Measurements from ENCODE around the gene TOX2. TPM values are rescaled to one million over a fixed set of nuclear protein-coding genes. Genes with fewer than 3 reads are reported as not detected.

TOX2 gene
- total RNA-seq, 6 experiments from 2014 or later: 1.5 to 5.0 (median 2.2) TPM

- no peak for ATAC-seq
Observed at GRCh38 chr20:44115762-44116644, 201.4 kb downstream of the TOX2 start.

GRCh38 chr20:44117296-44118184, 202.9 kb downstream of the TOX2 start:
- WGBS (ENCODE audit: insufficient coverage, low coverage, low lambda C conversion rate, missing lambda C conversion rate): 87% methylated on average over 6 of the region's 8 CpGs
- ATAC-seq (no peak), DNase-seq (peak in 1 of 3 donors; percentile 29)
- Histone ChIP-seq H3K4me1 (no peaks in the 10 kb centered on the region), H3K36me3 (no peaks in the 10 kb centered on the region), H3K9me3 (no peaks in the 10 kb centered on the region), H3K27me3 (peaks cover 0 to 8% of the 10 kb centered on the region in 2 donors), H3K27ac (no peak overlapping the region), H3K4me3 (no peak overlapping the region)
- TF ChIP-seq POLR2A (IDR thresholded peaks at IDR 0.05) (no peak), CTCF (IDR thresholded peaks at IDR 0.05) (no peak)
- intact Hi-C loops (cut with DNase I): loop anchor here in 1 of 2 donors (5.0 kb wide), 1 partner anchor 70 kb away; the partner anchor contains the start of gene JPH2

More at GRCh38 chr20:44115762-44116644, 201.4 kb downstream of the TOX2 start:
- intact Hi-C loops (cut with DNase I): loop anchor here in 1 of 2 donors (5.0 kb wide), 1 partner anchor 71 kb away; the partner anchor contains the start of gene JPH2
- H3K4me1 ChIP-seq: no peaks in the 10 kb centered on the region
- WGBS (ENCODE audit: insufficient coverage, low coverage, low lambda C conversion rate, missing lambda C conversion rate): 55% methylated on average over 13 of the region's 76 CpGs
- H3K36me3 ChIP-seq: no peaks in the 10 kb centered on the region
- no peak overlapping the region for H3K4me3 ChIP-seq
- no peak for TF ChIP-seq CTCF (IDR thresholded peaks at IDR 0.05)
- TF ChIP-seq POLR2A (IDR thresholded peaks at IDR 0.05): no peak
- peaks cover 0 to 8% of the 10 kb centered on the region in 2 donors for H3K27me3 ChIP-seq
- no peak for DNase-seq
- no peaks in the 10 kb centered on the region for H3K9me3 ChIP-seq
- H3K27ac ChIP-seq: no peak overlapping the region

- DNase-seq (peak in 1 of 3 donors; percentile 65), ATAC-seq (peak; percentile 12 to 76 (median 32))
- Histone ChIP-seq H3K4me1 (no peaks in the 10 kb centered on the region), H3K27ac (no peak overlapping the region), H3K4me3 (no peak overlapping the region), H3K9me3 (no peaks in the 10 kb centered on the region), H3K27me3 (peaks cover 0 to 8% of the 10 kb centered on the region in 2 donors), H3K36me3 (no peaks in the 10 kb centered on the region)
- WGBS (ENCODE audit: insufficient coverage, low coverage, low lambda C conversion rate, missing lambda C conversion rate): 70% methylated on average over 1 of the region's 9 CpGs
- no peak for TF ChIP-seq CTCF (IDR thresholded peaks at IDR 0.05)
- no peak for TF ChIP-seq POLR2A (IDR thresholded peaks at IDR 0.05)
- intact Hi-C loops (cut with DNase I): loop anchor here in 1 of 2 donors (5.0 kb wide), 1 partner anchor 69 kb away; the partner anchor contains the start of gene JPH2
Observed at GRCh38 chr20:44118185-44119033, 203.8 kb downstream of the TOX2 start.

Small RNA genes within 50 kb of the gene (small RNA-seq; reads per million reads assigned to genes)
- 0 reads per million in 2 experiments for gene RN7SL443P

Other genes starting within 250 kb of the TOX2 start
- 1 to 10 TPM in 3 of 6 experiments, under 1 TPM in 2, not detected in 1; 0.44 to 3.5 (median 1.8) TPM for gene MYBL2, start 247.7 kb upstream of the TOX2 start, total RNA-seq
- gene GTSF1L, start 187.8 kb upstream of the TOX2 start, total RNA-seq: not detected